CD4-positive, CD25-positive, alpha-beta regulatory T cell (primary cell): ENCODE measurements around the gene CBARP. TPM values are rescaled to one million over a fixed set of nuclear protein-coding genes. Genes with fewer than 3 reads are reported as not detected.
A peak's percentile ranks its signal among the peaks of the same experiment; 100 is the strongest.

ENCODE experiments used
- ATAC-seq, 2 donors: fragments of 150-1000 bp; cut with Tn5 transposase; one replicate each; pipeline ENCODE4 v1.10.0; 2021; ENCODE audit warnings: low read depth in 2 of 2, moderate number of reproducible peaks in 2 of 2, moderate library complexity in 1 of 2
- DNase-seq, 3 donors: peaks; one replicate each; pipeline versions ENCODE4 v3.0.0 to v3.0.0-alpha.2; 2012 to 2022; ENCODE audit warnings: mixed read lengths in 1 of 3
- H3K27ac ChIP-seq: one replicate; pipeline ENCODE4 v1.7.0; 2013; ENCODE audit warnings: mild to moderate bottlenecking, low read length; ENCODE audit not compliant: insufficient read depth, poor library complexity, severe bottlenecking
- H3K27me3 ChIP-seq: one replicate; pipeline ENCODE4 v1.7.0; 2013; ENCODE audit warnings: low read length; ENCODE audit not compliant: control insufficient read depth, insufficient read depth
- H3K36me3 ChIP-seq: one replicate; pipeline ENCODE4 v1.7.0; 2013; ENCODE audit warnings: mild to moderate bottlenecking, low read length, moderate library complexity; ENCODE audit not compliant: control insufficient read depth, insufficient read depth
- H3K4me1 ChIP-seq: 2 replicates; pipeline ENCODE4 v1.7.0; 2013; ENCODE audit warnings: mild to moderate bottlenecking, low read length; ENCODE audit not compliant: insufficient read depth, control insufficient read depth, poor library complexity, severe bottlenecking
- H3K4me3 ChIP-seq: one replicate; pipeline ENCODE4 v1.7.0; 2013; ENCODE audit warnings: low read depth, mild to moderate bottlenecking, low read length, moderate library complexity
- H3K9me3 ChIP-seq, 2 experiments: 1 replicate in 1 of 2; 2 replicates in 1 of 2; pipeline ENCODE4 v1.7.0; 2013; ENCODE audit warnings: low read length in 2 of 2, mild to moderate bottlenecking in 1 of 2, moderate library complexity in 1 of 2; ENCODE audit not compliant: control insufficient read depth in 2 of 2
- H3K27ac Mint-ChIP-seq, 3 donors: one replicate each; pipeline ENCODE4 v1.8.0; 2020 to 2022; ENCODE audit warnings: mild to moderate bottlenecking in 3 of 3, mixed read lengths in 3 of 3, moderate library complexity in 2 of 3
- H3K27me3 Mint-ChIP-seq: one replicate; pipeline ENCODE4 v1.8.0; 2022; ENCODE audit warnings: mild to moderate bottlenecking, mixed read lengths
- H3K36me3 Mint-ChIP-seq: one replicate; pipeline ENCODE4 v1.8.0; 2020; ENCODE audit warnings: mixed read lengths
- H3K4me1 Mint-ChIP-seq, 4 donors: one replicate each; pipeline ENCODE4 v1.8.0; 2020 to 2022; ENCODE audit warnings: mixed read lengths in 4 of 4, mild to moderate bottlenecking in 1 of 4
- H3K4me3 Mint-ChIP-seq, 4 donors: one replicate each; pipeline ENCODE4 v1.8.0; 2020 to 2022; ENCODE audit warnings: mild to moderate bottlenecking in 4 of 4, mixed read lengths in 4 of 4, moderate library complexity in 3 of 4
- H3K9me3 Mint-ChIP-seq, 7 donors: one replicate each; pipeline ENCODE4 v1.8.0; 2020 to 2022; ENCODE audit warnings: mixed read lengths in 7 of 7, mild to moderate bottlenecking in 3 of 7, moderate library complexity in 2 of 7
- polyA plus RNA-seq, 4 donors: library from polyadenylated mRNA; unstranded; fragments of 300-500 nt; fragmentation: Illumina TruSeq; gene quantifications; one replicate each; pipeline ENCODE4 v1.2.3, GENCODE V29; 2021
- total RNA-seq: library from RNA; stranded (reverse); gene quantifications from one replicate; pipeline ENCODE4 v1.2.3, GENCODE V29; 2022

Gene CBARP
- total and polyA plus RNA-seq, 5 donors from 2014 or later, result 0.12 TPM; not detected in 4

- peaks cover 37% of the 10 kb centered on the region for H3K36me3 Mint-ChIP-seq
- Histone ChIP-seq H3K4me3 (no peak overlapping the region), H3K27me3 (no peaks in the 10 kb centered on the region), H3K36me3 (peaks cover 43% of the 10 kb centered on the region), H3K27ac (peak overlapping the region; percentile 96), H3K9me3 (no peaks in the 10 kb centered on the region), H3K4me1 (peaks cover 72% of the 10 kb centered on the region)
- peaks cover 0 to 2% (median 0%) of the 10 kb centered on the region in 7 donors for H3K9me3 Mint-ChIP-seq
- peak overlapping the region; percentile 75 to 86 (median 80) for H3K27ac Mint-ChIP-seq
- peak overlapping the region; percentile 71 to 96 (median 80) for H3K4me3 Mint-ChIP-seq
- peaks cover 9% of the 10 kb centered on the region for H3K27me3 Mint-ChIP-seq
- DNase-seq (no peak), ATAC-seq (no peak)
- peaks cover 0 to 60% (median 38%) of the 10 kb centered on the region in 4 donors for H3K4me1 Mint-ChIP-seq
Observed at GRCh38 chr19:1273263-1274041, 35.6 kb upstream of the CBARP start.

DNA sequence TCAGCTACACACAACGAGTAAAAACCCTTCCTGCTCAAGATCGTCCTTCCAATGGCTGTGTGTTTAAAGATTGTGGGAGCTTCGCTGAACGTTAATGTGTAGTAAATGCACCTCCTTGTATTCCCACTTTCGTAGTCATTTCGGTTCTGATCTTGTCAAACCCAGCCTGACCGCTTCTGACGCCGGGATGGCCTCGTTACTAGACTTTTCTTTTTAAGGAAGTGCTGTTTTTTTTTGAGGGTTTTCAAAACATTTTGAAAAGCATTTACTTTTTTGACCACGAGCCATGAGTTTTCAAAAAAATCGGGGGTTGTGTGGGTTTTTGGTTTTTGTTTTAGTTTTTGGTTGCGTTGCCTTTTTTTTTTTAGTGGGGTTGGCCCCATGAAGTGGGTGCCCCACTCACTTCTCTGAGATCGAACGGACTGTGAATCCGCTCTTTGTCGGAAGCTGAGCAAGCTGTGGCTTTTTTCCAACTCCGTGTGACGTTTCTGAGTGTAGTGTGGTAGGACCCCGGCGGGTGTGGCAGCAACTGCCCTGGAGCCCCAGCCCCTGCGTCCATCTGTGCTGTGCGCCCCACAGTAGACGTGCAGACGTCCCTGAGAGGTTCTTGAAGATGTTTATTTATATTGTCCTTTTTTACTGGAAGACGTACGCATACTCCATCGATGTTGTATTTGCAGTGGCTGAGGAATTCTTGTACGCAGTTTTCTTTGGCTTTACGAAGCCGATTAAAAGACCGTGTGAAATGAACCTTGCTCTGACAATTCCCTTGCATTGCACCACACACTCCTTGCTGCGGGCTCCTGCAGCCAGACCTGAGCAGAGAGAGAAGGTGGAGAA, 34.8 kb upstream of the CBARP start:
- peak overlapping the region in 2 of 3 donors; percentile 68 to 80 for H3K27ac Mint-ChIP-seq
- Histone ChIP-seq H3K36me3 (peaks cover 43% of the 10 kb centered on the region), H3K9me3 (no peaks in the 10 kb centered on the region), H3K27ac (peak overlapping the region; percentile 23), H3K27me3 (no peaks in the 10 kb centered on the region), H3K4me1 (peaks cover 80% of the 10 kb centered on the region), H3K4me3 (no peak overlapping the region)
- H3K4me1 Mint-ChIP-seq, result peaks cover 0 to 63% (median 39%) of the 10 kb centered on the region in 4 donors
- H3K36me3 Mint-ChIP-seq, result peaks cover 37% of the 10 kb centered on the region
- peak overlapping the region; percentile 67 to 96 (median 70) for H3K4me3 Mint-ChIP-seq
- DNase-seq, result no peak
- peaks cover 0 to 2% (median 0%) of the 10 kb centered on the region in 7 donors for H3K9me3 Mint-ChIP-seq
- H3K27me3 Mint-ChIP-seq, result peaks cover 9% of the 10 kb centered on the region
- ATAC-seq, result no peak

GRCh38 chr19:1271528-1272422, 34.0 kb upstream of the CBARP start:
- H3K9me3 Mint-ChIP-seq, result peaks cover 0 to 2% (median 0%) of the 10 kb centered on the region in 7 donors
- peaks cover 9% of the 10 kb centered on the region for H3K27me3 Mint-ChIP-seq
- peak overlapping the region; percentile 85 for H3K27ac ChIP-seq
- H3K4me3 Mint-ChIP-seq, result peak overlapping the region; percentile 89 to 96 (median 92)
- no peaks in the 10 kb centered on the region for H3K27me3 ChIP-seq
- H3K4me1 Mint-ChIP-seq, result peaks cover 0 to 66% (median 37%) of the 10 kb centered on the region in 4 donors
- peak overlapping the region; percentile 32 to 95 (median 82) for H3K27ac Mint-ChIP-seq
- DNase-seq (no peak), ATAC-seq (no peak)
- peaks cover 86% of the 10 kb centered on the region for H3K4me1 ChIP-seq
- peaks cover 43% of the 10 kb centered on the region for H3K36me3 ChIP-seq
- no peaks in the 10 kb centered on the region for H3K9me3 ChIP-seq
- H3K4me3 ChIP-seq, result no peak overlapping the region
- H3K36me3 Mint-ChIP-seq, result peaks cover 37% of the 10 kb centered on the region

GRCh38 chr19:1270854-1271527, 33.2 kb upstream of the CBARP start:
- Histone ChIP-seq H3K27me3 (no peaks in the 10 kb centered on the region), H3K4me1 (peaks cover 86% of the 10 kb centered on the region), H3K36me3 (peaks cover 43% of the 10 kb centered on the region), H3K4me3 (peak overlapping the region; percentile 91), H3K27ac (peak overlapping the region; percentile 85), H3K9me3 (no peaks in the 10 kb centered on the region)
- Mint-ChIP-seq H3K36me3 (peaks cover 37% of the 10 kb centered on the region), H3K4me3 (peak overlapping the region; percentile 89 to 96 (median 92)), H3K27ac (peak overlapping the region; percentile 92 to 96 (median 95)), H3K9me3 (peaks cover 0 to 2% (median 0%) of the 10 kb centered on the region in 7 donors), H3K4me1 (peaks cover 0 to 64% (median 35%) of the 10 kb centered on the region in 4 donors), H3K27me3 (peaks cover 5% of the 10 kb centered on the region)
- DNase-seq, result no peak
- no peak for ATAC-seq

GRCh38 chr19:1270213-1270853, 32.5 kb upstream of the CBARP start:
- Mint-ChIP-seq H3K4me3 (peak overlapping the region; percentile 89 to 96 (median 92)), H3K36me3 (peaks cover 37% of the 10 kb centered on the region), H3K9me3 (peaks cover 0 to 2% (median 0%) of the 10 kb centered on the region in 7 donors), H3K27me3 (peaks cover 5% of the 10 kb centered on the region), H3K27ac (peak overlapping the region; percentile 92 to 96 (median 95)), H3K4me1 (peaks cover 0 to 68% (median 35%) of the 10 kb centered on the region in 4 donors)
- Histone ChIP-seq H3K4me1 (peaks cover 89% of the 10 kb centered on the region), H3K27ac (peak overlapping the region; percentile 85), H3K9me3 (no peaks in the 10 kb centered on the region), H3K27me3 (no peaks in the 10 kb centered on the region), H3K36me3 (peaks cover 43% of the 10 kb centered on the region), H3K4me3 (peak overlapping the region; percentile 91)
- DNase-seq, result no peak
- no peak for ATAC-seq

- H3K27ac Mint-ChIP-seq, result peak overlapping the region; percentile 92 to 96 (median 95)
- peaks cover 0 to 2% (median 0%) of the 10 kb centered on the region in 7 donors for H3K9me3 Mint-ChIP-seq
- ATAC-seq (peak; percentile 36 to 38), DNase-seq (peak; percentile 82 to 87 (median 84))
- H3K4me3 Mint-ChIP-seq, result peak overlapping the region; percentile 89 to 96 (median 92)
- Histone ChIP-seq H3K27ac (peak overlapping the region; percentile 85), H3K9me3 (no peaks in the 10 kb centered on the region), H3K4me3 (peak overlapping the region; percentile 91), H3K4me1 (peaks cover 84% of the 10 kb centered on the region), H3K36me3 (peaks cover 41% of the 10 kb centered on the region), H3K27me3 (no peaks in the 10 kb centered on the region)
- H3K36me3 Mint-ChIP-seq, result peaks cover 37% of the 10 kb centered on the region
- H3K4me1 Mint-ChIP-seq, result peaks cover 0 to 75% (median 35%) of the 10 kb centered on the region in 4 donors
- peaks cover 5% of the 10 kb centered on the region for H3K27me3 Mint-ChIP-seq
Observed at GRCh38 chr19:1269478-1270212, 31.8 kb upstream of the CBARP start.
